ENCODE data around the gene SHROOM4. TPM values are rescaled to one million over a fixed set of nuclear protein-coding genes. Genes with fewer than 3 reads are reported as not detected.

Gene SHROOM4
- total RNA-seq, 1 experiment from 2014 or later, result 0.13 TPM

- Histone ChIP-seq H3K27me3 (ENCODE audit: control insufficient read depth, insufficient read depth, low read length) (no peaks in the 10 kb centered on the region), H3K4me1 (ENCODE audit: control insufficient read depth, insufficient read depth, low read length) (no peaks in the 10 kb centered on the region), H3K4me3 (ENCODE audit: low read depth in 2 of 2, low read length in 2 of 2) (no peak overlapping the region), H3K36me3 (ENCODE audit: control insufficient read depth, insufficient read depth, low read length) (no peaks in the 10 kb centered on the region), H3K27ac (ENCODE audit: low read length) (no peak overlapping the region), H3K9me3 (ENCODE audit: control insufficient read depth, insufficient read depth, low read depth, low read length) (no peaks in the 10 kb centered on the region)
- in situ Hi-C loops (cut with HindIII; ENCODE audit: low pct_unique_long_range_greater_than_20kb, low sequenced_read_pairs) (no loop called here), intact Hi-C loops (cut with micrococcal nuclease; ENCODE audit: unreplicated experiment) (no loop called here)
- BruUV-seq (replicated peaks), result no TSS peak
- ChIA-PET CTCF (no interaction called here), POLR2A (no interaction called here)
- no peak for TF ChIP-seq SIN3A (IDR thresholded peaks at IDR 0.05; ENCODE audit: borderline replicate concordance, insufficient read depth, low read depth, low read length)
- no peak for TF ChIP-seq TCF7L2 (IDR thresholded peaks at IDR 0.05; ENCODE audit: low read depth, low read length)
- TF ChIP-seq REST (IDR thresholded peaks at IDR 0.05; ENCODE audit: insufficient read depth in 1 of 2, low read depth in 2 of 2, low read length in 1 of 2), result no peak
- no peak for TF ChIP-seq CTCF (IDR thresholded peaks at IDR 0.05)
- TF ChIP-seq POLR2AphosphoS5 (IDR thresholded peaks at IDR 0.05; ENCODE audit: low read depth, low read length), result no peak
- DNase-seq (ENCODE audit: low read depth, low spot score) (no peak), ATAC-seq (no peak)
These were observed 77.3 kb downstream of the SHROOM4 start for GRCh38 chrX:50736656-50737055.

- no peak for TF ChIP-seq SIN3A (IDR thresholded peaks at IDR 0.05; ENCODE audit: borderline replicate concordance, insufficient read depth, low read depth, low read length)
- no peak for TF ChIP-seq REST (IDR thresholded peaks at IDR 0.05; ENCODE audit: insufficient read depth in 1 of 2, low read depth in 2 of 2, low read length in 1 of 2)
- no peak for TF ChIP-seq TCF7L2 (IDR thresholded peaks at IDR 0.05; ENCODE audit: low read depth, low read length)
- TF ChIP-seq CTCF (IDR thresholded peaks at IDR 0.05), result no peak
- TF ChIP-seq POLR2AphosphoS5 (IDR thresholded peaks at IDR 0.05; ENCODE audit: low read depth, low read length), result no peak
- Histone ChIP-seq H3K27ac (ENCODE audit: low read length) (no peak overlapping the region), H3K27me3 (ENCODE audit: control insufficient read depth, insufficient read depth, low read length) (no peaks in the 10 kb centered on the region), H3K9me3 (ENCODE audit: control insufficient read depth, insufficient read depth, low read depth, low read length) (no peaks in the 10 kb centered on the region), H3K36me3 (ENCODE audit: control insufficient read depth, insufficient read depth, low read length) (no peaks in the 10 kb centered on the region), H3K4me1 (ENCODE audit: control insufficient read depth, insufficient read depth, low read length) (no peaks in the 10 kb centered on the region), H3K4me3 (ENCODE audit: low read depth in 2 of 2, low read length in 2 of 2) (no peak overlapping the region)
- no TSS peak for BruUV-seq (replicated peaks)
- ATAC-seq, result no peak
- in situ Hi-C loops (cut with HindIII; ENCODE audit: low pct_unique_long_range_greater_than_20kb, low sequenced_read_pairs), result no loop called here
- ChIA-PET POLR2A (no interaction called here), CTCF (no interaction called here)
- intact Hi-C loops (cut with micrococcal nuclease; ENCODE audit: unreplicated experiment), result no loop called here
- DNase-seq (ENCODE audit: low read depth, low spot score), result no peak
These were observed 87.7 kb downstream of the SHROOM4 start for GRCh38 chrX:50726296-50726695.

All from Panc1 (cell line).